Activated CD8-positive, alpha-beta memory T cell treated with anti-CD3 and anti-CD28 coated beads, Interleukin-2, amount 50 U/mL, for 4 hours (primary cell): Measurements from ENCODE around the gene CUX1.
"Not testable (repeated sequence)": the region's sequence is repeated elsewhere in the genome, so short reads cannot be mapped to it uniquely, and the experiment has no call there.

Experiments used
- DNase-seq: peaks from one replicate; pipeline ENCODE4 v3.0.0-alpha.2; 2020

Gene CUX1

DNA sequence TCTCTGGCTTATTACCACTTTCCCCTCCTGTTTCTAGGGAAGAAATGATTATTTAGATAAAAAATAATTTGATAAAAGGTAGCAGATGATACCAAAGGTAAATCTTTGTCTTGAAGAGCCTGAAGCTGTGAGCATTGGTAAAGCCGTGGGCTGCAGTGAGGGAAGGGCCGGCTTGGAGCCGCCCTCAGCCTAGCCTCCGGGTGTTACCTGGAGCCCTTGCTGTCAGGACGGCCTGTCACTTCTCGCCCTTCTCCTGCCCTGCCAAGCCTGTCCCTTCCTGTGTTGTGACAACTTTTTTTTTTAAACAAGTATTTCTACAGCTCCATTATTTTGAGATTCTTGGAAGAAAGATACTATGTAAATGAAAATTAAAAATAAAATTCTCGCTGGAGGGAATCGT, 7.0 kb downstream of the CUX1 start:
- no peak for DNase-seq

DNA sequence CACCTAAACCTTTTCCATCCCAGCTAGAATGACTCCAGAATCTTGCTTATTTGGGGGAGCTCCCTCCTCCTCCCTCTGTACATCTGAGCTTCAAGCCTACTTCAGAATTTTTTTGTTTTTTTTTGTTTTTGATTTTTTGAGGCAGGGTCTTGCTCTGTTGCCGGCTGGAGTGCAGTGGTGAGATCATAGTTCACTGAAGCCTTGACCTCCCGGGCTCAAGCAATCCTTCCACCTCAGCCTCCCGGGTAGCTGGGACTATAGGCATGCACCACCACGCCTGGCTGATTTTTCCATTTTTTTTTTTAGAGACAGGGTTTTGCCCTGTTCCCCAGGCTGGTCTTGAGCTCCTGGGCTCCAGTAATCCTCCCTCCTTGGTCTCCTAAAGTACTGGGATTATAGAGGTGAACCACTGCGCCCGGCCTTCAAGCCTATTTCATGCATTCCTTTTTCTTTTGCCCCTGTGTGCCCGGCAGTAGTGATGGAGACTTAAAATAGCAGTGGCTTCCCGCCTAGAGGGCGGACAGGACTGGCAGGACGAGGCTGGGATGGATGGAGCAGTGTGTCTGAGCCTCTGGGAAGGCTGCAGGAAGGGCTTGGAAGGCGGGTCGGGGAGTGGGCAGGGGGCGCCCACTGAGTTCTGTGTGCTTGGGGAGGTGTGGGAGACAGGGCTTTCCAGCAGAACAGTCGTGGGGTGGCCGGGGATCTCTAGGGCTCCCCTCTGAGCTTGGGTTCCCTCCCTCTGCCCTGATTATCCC, 8.8 kb downstream of the CUX1 start:
- DNase-seq: no peak

DNA sequence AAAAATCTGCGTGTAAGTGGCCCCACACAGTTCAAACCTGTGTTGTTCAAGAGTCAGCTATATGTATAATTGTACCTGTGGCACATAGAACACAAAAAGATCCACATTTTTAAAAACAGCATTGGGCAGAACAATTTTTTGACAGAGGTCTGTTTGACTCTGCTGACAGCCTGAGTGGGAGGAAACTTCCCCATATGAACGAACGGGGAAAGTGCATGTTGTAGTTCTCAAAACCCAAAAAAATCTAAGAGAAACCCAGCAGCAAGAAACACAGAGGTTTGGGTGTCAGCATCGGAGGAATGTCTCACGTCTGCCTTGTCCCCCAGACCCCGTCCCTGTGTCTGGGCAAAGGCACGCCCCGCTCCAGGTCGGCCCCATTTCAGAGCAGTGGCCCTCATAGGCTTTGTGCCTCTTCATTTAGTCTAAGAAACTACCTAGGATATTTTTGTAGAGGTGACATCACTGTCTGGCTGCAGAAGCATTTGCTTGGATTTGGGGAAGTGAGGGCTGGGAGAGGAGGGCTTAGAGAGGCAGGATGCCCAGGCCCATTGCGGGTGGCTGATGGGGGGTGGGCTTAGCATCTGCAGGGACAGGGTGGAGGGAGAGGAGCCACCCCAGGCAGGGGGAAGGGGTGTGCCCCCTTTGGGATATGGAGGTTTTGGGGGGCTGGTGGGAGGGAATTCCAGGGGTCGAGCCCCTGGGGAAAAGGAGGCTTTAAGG, 11.0 kb downstream of the CUX1 start:
- no peak for DNase-seq

DNA sequence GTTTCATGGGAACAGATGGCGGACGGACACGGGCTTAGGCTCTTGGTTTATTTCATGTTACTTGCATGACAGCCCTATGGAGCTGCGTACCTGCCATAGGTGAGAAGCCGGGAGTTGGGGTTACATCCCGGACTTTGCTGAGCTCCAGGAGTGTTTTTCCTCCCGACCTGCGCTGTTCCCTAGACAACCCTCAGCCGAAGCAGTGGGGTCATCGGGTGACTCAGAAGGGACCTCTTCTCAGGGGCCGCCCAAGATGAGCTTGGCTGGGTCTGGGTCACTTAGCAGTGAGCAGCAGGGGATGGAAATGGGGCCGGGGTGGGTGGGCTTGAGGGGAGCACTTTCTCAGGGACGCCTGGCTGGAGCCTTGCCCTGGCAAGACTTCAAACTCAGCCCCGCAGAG, 11.9 kb downstream of the CUX1 start:
- no peak for DNase-seq

DNA sequence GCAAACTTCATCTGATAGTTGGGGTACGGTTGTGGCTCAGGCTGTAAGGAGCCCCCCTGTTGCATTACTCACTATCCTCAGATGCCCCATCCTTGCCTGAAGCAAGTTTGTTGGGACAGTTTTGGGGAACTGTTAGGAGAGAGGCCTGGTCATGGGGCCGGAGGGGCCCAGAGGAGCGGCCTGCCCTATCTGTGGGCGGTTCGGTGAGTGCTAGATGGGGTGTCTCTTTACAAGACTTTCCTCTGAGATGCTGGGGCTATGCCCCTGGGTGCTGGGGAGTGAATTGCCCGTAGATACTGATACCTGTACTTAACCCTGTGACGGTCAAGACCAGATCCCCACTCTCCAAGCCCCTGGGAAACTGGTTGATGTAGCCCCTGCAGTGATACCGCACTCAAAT, 12.4 kb downstream of the CUX1 start:
- DNase-seq: no peak

DNA sequence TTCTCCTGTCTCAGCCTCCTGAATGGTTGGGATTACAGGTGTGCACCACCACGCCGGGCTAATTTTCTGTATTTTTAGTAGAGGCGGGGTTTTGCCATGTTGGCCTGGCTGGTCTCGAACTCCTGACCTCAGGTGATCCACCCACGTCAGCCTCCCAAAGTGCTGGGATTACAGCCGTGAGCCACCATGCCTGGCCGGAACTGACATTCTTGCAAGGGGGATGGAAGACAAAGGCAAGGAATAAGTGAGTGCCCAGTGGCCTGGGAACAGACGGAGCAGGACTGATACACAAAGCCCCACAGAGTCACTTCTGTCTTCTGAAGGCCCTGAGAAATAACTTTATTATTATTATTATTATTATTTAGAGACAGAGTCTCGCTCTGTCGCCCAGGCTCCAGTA, 14.0 kb downstream of the CUX1 start:
- not testable (repeated sequence) for DNase-seq

DNA sequence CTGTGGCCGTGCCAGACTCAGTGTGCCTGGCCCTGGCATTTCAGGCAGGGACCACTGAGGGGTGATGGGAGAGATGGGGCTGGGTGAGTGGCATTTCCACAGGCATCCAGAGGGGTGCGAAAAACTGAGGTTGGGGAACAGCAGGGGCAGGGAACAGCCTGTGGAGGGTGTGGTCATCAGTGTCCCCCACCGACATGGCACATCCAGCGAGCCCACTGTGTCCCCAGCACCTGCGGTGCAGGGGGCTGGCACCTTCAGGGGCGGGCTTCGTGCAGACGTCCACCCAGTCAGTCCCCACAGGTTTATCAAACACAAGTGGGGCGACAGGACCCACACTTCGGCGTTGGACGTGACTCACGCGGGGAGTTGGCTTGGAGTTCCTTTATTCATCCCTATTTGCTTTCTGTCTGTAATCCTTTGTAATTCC, 14.8 kb downstream of the CUX1 start:
- no peak for DNase-seq

DNA sequence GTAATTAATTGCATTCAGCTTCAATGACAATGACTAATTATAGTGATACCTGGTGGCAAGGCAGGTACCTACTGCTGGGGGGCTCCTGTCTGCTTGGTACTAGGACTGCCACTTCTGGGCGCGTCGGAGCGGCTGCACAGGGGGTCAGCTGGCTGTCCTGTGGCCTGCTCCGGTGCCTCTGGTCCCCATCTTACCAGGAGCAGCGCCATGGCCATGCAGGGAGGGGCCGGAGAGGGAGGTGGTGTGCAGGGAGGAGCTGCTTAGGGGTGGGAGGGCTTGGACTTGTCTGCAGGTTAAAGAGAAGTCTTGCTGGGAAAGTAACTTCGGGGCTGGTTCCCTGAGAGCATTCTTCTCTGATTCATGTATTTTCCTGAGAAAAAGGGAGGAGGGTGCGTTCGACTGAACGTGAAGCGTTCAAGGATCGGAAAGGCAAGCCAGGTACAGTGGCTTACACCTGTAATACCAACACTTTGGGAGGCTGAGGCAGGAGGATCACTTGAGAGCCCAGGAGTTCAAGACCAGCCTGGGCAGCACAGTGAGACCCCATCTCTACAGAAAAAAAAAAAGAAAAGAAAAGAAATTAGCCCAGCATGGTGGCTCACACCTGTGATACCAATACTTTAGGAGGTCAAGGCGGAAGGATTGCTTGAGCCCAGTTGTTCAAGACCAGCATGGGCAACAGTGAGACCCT, 15.4 kb downstream of the CUX1 start:
- DNase-seq: no peak

DNA sequence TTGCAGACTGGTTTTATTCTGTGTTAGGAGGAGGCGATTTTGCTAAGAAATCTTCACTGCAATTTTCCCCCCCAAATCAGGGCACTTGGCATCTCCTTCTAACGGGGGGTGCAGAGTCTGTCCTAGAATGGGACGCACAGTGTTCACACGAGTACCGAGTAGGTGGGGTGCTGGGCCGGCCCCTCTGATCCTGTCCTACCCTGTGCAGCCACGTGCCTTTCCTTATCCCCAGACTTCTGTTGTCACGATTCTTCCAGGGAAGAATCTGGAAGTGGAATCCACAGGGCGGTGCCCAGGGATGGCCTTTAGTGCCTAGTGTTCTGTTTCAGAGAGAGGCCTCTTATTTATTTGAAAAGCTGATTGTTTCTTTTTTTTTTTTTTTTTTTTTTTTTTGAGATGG, 16.4 kb downstream of the CUX1 start:
- DNase-seq: no peak

DNA sequence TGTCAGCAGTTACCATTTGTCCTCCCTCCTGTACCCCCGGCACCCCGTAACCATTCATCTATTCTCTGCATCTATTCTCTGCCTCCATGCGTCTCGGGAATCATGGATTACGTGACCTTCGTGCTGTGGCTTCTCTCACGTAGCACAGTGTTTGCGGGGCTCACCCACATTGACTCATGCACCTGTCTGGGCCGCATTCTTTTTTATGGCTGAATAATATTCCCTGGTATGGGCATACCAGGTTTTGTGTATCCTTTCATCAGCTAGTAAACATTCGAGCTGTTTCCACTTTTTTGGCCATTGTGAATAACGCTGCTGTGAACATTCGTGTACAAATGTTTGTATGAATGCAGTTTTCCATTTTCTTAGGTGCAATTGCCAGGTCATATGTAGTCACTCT, 17.7 kb downstream of the CUX1 start:
- no peak for DNase-seq

DNA sequence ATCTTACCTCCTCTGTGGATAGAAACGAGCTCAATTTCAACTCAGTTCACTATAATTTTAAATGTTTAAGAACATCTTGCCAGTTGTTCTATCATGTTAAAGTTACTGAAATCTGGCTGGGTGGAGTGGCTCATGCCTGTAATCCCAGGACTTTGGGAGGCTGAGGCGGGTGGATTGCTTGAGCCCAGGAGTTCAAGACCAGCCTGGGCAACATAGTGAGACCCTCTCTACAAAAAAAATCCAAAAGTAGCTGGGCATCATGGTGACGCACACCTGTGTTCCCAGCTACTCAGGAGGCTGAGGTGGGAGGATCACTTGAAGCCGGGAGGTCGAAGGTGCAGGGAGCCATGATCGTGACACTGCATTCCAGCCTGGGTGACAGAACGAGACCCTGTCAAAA, 20.0 kb downstream of the CUX1 start:
- not testable (repeated sequence) for DNase-seq

DNA sequence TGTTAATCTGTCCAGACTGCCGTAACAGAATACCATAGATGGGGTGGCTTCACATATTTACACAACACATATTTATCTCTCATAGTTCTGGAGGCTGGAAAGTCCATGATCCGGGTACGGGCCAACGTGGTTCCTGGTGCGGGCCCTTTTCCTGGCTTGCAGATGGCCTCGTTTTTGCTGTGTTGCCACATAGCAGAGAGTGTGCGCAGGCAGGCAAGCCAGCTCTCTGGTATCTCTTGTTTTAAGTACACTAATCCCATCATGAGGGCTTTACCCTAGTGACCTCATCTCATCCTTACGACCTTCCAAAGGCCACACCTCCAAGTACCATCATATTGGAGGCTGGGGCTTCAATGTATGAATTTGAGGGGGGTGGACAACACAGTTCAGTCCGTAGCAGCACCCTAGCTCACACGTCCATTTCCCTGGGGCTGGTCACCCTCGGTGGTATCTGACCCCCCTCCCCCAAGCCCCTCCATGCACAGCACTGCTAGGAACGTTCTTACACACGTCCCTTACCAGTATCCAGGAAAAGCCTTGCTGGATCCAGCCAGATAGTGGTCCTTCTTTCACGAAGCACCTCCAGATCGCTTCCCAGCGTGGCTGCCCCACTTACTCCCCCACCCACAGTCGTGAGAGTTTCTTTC, 21.5 kb downstream of the CUX1 start:
- no peak for DNase-seq

DNA sequence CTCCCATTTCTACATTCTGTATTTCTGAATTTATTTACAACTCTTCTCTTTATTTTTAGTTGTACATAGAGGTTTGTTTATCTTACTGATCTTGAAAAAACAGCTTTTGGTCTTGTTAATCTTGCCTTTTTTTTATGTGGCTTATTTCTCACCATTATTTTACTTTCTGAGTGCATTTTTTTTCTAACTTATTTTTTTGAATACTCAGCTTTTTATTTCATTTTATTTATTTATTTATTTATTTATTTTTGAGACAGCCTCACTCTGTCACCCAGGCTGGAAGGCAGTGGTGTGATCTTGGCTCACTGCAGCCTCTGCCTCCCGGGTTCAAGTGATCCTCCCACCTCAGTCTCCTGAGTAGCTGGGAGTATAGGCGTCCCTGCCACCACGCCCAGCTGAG, 23.9 kb downstream of the CUX1 start:
- no peak for DNase-seq

DNA sequence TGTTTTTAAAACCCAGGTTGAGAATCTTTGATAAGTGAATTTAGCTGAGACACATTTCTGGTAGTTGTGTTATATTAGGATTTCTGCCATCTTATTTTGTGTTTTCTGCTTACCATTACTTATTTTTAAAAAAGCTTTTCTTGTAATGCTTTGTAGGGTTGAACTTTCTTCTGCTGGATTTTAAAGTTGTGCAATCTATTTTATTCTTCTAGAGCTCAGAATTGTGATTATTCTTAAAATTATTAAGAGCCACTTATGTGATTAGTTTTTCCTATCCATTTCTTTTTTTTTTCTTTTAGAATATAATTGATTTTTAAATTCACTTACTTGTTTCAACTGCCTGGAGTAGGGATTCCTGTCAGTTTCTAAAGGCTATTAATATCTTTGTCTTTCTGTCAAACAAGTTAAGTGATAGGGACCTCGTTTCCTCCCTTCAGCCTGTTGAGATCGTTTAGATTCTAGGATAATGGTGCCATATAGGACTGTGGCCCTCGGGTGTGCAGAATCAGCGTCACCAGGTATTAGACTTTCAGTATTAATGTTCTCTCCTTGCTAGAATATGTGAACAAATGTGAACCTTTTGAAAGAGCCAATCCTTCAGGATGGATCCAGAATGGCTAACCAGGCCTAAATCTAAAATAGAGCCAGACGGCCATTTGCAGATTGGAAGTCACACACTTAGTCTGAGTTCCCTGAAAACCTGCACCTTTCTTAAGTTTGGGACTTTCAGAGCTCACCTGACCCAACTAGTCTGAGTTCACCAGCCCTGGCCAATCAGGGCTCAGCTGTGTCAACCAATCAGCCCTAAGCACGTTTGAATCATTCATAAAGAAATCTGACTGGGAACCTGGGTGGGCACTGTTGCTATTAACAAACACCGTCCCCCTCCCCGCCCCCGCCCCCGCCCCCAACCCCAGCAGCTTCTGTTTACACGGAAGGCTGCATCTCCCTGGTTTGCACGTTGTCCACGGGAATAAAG, 26.2 kb downstream of the CUX1 start:
- DNase-seq: no peak

DNA sequence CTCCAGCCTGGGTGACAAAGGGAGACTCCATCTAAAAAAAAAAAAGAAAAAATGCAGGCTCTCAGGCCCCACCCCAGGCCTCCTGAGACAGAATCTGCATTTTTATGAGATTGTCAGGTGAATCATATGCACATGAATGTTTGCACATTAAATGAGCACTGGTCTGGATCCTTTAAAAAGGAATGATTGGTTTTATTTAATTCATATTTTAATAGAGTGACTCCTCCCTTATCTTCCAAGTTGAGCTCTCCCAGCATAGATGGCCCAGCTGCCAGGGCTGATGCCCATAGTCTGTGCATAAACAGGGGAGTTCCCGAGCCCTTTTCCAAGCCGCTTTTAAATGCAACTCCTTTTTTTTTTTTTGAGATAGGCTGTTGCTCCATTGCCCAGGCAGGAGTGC, 28.5 kb downstream of the CUX1 start:
- DNase-seq: no peak

DNA sequence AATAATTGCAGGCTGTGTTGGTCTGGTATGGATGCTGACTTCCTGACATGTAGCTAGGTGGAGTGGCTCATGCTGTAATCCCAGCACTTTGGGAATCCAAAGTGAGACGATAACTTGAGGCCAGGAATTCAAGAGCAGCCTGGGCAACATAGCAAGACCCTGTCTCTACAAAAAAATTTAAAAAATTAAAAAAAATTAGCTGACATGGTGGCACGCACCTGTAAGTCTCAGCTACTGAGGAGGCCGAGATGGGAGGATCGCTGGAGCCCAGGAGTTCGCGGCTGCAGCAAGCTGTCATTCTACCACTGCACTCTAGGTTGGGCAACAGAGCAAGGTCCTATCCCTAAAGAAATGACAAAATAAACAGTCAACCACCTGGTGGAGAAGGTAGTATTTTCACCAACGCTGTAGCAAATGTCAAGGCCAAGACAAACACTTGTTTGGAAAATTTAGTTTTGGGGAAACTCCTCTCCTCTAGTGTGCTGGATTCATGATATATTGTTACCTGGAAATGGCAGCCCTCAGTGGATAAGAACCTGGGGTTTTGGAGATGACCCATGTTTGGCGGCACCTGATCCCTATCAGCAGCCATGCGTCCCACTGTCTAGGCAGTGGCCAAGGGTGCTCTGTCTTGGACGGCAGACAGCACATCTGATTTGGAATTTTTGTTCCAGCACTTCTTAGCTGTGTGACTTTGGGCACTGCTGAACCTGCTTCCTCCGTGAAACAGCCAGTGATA, 29.5 kb downstream of the CUX1 start:
- no peak for DNase-seq

DNA sequence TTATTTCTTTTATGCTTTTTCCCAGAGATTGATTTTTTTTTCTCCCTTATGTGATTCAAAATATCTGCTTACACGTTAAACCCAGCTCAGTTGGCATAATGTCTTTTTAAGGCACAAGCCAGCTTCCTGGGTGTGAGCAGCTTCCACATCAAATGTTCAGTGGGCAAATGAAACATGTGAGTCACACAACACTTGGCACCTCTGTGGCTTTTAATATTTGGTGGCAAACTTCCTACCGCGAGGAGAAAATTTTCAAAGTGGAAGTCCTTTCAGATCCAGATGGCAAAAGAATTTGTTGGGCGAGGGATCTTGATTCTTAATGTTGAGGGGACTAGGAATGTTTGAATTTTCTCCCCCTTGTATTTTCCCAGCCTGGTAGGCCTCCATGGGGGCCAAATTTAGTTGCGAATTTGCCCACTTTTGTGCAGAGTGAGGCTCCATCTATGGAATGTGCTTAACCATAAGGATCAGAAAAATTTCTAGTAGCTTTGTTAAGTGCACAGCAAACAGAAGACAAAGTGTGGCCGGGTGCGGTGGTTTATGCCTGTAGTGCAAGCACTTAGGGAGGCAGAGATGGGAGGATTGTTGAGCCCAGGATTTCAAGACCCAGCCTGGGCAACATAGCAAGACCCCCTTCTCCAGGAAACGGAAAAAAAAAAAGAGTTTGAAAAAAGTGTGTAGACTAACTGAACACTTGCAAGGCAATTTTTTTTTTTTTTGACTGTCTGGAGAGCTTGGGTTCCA, 31.0 kb downstream of the CUX1 start:
- DNase-seq: no peak

DNA sequence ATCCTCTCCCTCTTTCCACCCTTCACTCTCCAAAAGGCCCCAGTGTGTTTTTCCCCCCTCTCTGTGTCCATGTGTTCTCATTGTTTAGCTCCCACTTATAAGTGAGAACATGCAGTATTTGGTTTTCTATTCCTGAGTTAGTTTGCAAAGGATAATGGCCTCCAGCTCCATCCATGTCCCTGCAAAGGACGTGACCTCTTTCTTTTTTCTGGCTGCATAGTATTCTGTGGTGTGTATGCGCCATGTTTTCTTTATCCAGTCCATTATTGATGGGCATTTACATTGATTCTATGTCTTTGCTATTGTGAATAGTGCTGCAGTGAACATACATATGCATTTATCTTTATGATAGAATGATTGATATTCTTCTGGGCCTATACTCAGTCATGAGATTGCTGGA, 31.9 kb downstream of the CUX1 start:
- not testable (repeated sequence) for DNase-seq

DNA sequence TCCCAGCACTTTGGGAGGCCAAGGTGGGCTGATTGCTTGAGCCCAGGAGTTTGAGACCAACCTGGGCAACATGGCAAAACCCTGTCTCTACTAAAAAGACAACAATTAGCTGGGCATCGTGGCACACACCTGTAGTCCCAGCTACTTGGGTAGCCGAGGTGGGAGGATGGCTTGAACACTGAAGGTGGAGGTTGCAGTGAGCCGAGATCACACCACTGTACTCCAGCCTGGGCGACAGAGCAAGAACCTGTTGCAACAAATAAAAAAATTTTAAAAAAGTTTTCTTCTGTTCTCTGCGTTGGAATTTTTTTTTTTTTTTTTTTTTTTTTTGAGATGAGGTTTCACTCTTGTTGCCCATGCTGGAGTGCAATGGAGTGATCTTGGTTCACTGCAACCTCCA, 34.9 kb downstream of the CUX1 start:
- DNase-seq: not testable (repeated sequence)

DNA sequence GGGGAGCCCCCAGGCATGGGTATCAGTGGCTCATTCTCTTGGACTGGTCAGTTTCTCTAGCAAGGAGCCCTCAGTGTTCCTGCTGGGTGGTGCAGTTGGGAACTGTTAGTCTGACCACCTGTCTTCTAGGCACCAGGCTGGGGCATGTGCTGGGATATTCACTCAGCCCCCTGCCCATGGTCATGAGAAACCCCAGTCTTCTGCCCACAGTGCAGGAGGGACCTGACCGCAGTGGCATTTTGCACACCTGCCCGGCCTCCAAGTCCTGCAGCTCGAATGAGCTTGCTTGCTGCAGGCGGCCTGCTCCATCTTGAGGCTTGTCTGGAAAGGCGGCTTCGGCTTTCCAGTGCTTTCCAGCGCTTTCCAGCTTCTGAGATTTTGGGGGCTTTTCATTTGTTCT, 36.3 kb downstream of the CUX1 start:
- no peak for DNase-seq
